ENCODE data around the gene NEK11.

The NEK11 gene

GRCh38 chr3:131167867-131168266 lies 141.2 kb downstream of the NEK11 start:
- DNase-seq (ENCODE audit: low spot score), result no peak
- TF ChIP-seq, protein P1, sequence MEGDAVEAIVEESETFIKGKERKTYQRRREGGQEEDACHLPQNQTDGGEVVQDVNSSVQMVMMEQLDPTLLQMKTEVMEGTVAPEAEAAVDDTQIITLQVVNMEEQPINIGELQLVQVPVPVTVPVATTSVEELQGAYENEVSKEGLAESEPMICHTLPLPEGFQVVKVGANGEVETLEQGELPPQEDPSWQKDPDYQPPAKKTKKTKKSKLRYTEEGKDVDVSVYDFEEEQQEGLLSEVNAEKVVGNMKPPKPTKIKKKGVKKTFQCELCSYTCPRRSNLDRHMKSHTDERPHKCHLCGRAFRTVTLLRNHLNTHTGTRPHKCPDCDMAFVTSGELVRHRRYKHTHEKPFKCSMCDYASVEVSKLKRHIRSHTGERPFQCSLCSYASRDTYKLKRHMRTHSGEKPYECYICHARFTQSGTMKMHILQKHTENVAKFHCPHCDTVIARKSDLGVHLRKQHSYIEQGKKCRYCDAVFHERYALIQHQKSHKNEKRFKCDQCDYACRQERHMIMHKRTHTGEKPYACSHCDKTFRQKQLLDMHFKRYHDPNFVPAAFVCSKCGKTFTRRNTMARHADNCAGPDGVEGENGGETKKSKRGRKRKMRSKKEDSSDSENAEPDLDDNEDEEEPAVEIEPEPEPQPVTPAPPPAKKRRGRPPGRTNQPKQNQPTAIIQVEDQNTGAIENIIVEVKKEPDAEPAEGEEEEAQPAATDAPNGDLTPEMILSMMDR (IDR thresholded peaks at IDR 0.05; ENCODE audit: borderline replicate concordance, control extremely low read depth, extremely low read depth, insufficient read depth, missing control alignments), result no peak
- in situ Hi-C loops (cut with MboI; ENCODE audit: low sequenced_read_pairs, unreplicated experiment), result no loop called here

DNA sequence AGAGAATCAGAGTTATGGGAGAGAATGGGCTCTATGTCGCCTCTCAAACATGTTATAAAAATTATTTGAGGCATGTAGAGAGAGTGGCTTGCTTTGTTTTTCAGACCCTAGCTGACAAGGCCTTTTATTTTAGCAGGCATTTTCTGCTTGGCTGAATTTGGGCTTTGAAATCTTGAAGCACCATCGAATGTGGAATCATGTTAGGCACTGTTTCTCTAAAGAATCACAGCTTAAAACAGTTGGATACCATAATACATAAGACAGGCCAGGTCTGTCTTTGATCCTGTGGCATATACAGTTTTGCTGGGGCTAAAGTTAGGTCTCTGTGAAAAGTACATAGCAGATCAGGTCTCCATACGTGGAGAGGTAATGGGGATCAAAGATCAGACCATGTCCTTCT lies 142.7 kb downstream of the NEK11 start:
- TF ChIP-seq, protein P1 (IDR thresholded peaks at IDR 0.05; ENCODE audit: borderline replicate concordance, control extremely low read depth, extremely low read depth, insufficient read depth, missing control alignments), result no peak
- DNase-seq (ENCODE audit: low spot score), result no peak
- in situ Hi-C loops (cut with MboI; ENCODE audit: low sequenced_read_pairs, unreplicated experiment), result no loop called here

DNA sequence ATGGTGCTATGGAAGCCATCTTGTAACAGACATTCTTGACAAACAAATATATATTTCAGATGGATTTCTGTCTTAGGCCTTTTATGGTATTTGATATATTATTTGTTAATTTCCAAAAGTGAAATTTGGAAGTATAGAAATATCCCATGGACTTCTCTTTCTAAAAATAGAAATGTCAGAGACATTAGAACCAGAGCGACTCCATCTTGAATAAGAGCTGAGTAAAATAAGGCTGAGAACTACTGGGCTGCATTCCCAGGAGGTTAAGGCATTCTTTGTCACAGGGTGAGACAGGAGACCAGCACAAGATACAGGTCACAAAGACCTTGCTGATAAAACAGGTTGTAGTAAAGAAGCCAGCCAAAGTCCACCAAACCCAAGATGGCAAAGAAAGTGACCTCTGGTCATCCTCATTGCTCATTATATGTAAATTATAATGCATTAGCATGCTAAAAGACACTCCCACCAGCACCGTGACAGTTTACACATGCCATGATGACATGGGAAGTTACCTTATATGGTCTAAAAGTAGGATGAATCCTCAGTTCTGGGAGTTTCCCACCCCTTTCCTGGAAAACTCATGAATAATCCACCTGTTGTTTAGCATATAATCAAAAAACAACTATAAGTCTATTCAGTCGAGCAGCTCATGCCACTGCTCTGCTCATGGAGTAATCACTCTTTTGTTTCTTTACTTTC lies 146.0 kb downstream of the NEK11 start:
- in situ Hi-C loops (cut with MboI; ENCODE audit: low sequenced_read_pairs, unreplicated experiment), result no loop called here
- DNase-seq (ENCODE audit: low spot score), result no peak
- TF ChIP-seq, protein P1 (IDR thresholded peaks at IDR 0.05; ENCODE audit: borderline replicate concordance, control extremely low read depth, extremely low read depth, insufficient read depth, missing control alignments), result no peak

GRCh38 chr3:131174752-131175151 lies 148.1 kb downstream of the NEK11 start:
- in situ Hi-C loops (cut with MboI; ENCODE audit: low sequenced_read_pairs, unreplicated experiment), result no loop called here
- DNase-seq (ENCODE audit: low spot score), result no peak
- TF ChIP-seq, protein P1 (IDR thresholded peaks at IDR 0.05; ENCODE audit: borderline replicate concordance, control extremely low read depth, extremely low read depth, insufficient read depth, missing control alignments), result no peak

DNA sequence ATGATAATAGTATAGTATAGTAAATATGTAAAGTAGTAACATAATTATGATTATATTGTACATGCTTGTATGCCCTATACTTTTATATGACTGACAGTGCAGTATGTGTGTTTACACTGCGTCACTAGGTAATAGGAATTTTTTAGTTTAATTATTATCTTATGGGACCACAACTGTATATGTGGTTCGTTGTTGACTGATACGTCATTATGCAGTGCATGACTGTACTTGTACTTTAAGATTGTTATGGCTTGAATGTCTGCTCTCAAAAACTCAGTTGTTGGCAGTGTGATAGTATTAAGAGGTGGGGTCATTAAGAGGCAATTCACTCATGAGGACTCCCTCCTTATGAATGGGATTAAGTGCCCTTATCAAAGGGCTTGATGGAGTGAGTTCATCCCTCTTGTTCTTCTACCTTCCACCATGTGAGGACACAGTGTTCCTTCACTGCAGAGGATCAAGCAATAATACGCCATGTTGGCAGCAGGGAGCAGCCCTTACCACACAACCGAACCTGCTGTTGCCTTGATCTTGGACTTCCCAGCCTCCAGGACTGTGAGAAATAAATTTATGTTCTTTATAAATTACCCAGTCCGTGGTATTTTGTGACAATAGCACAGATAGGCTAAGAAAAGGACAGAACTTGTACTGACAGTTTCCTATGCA lies 152.2 kb downstream of the NEK11 start:
- in situ Hi-C loops (cut with MboI; ENCODE audit: low sequenced_read_pairs, unreplicated experiment), result no loop called here
- DNase-seq (ENCODE audit: low spot score), result no peak
- TF ChIP-seq, protein P1 (IDR thresholded peaks at IDR 0.05; ENCODE audit: borderline replicate concordance, control extremely low read depth, extremely low read depth, insufficient read depth, missing control alignments), result no peak

DNA sequence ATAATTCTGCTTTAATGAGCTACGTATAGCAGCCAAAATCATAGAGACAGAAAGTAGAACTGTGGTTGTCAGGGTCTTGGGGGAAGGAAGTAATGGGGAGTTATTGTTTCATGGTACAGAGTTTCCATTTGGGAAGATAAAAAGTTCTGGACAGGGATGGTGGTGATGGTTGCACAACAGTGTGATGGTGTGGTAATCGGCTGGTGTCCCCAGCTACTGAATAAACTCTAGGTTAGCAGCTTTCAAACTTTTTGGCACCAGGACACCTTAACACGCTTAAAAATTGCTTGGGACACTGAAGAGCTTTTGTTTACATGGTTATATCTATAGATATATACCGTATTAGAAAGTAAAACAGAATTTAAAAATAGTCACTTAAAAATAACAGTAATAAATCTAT lies 166.0 kb downstream of the NEK11 start:
- in situ Hi-C loops (cut with MboI; ENCODE audit: low sequenced_read_pairs, unreplicated experiment), result no loop called here
- no peak for DNase-seq (ENCODE audit: low spot score)
- TF ChIP-seq, protein P1 (IDR thresholded peaks at IDR 0.05; ENCODE audit: borderline replicate concordance, control extremely low read depth, extremely low read depth, insufficient read depth, missing control alignments), result no peak
